Measurements from ENCODE around the gene SLC9B2.

- TF ChIP-seq CTCF (IDR thresholded peaks at IDR 0.05) (no peak), EZH2phosphoT487 (IDR thresholded peaks at IDR 0.05) (no peak), EZH2 (IDR thresholded peaks at IDR 0.05) (no peak)
These were observed 51.6 kb downstream of the SLC9B2 start for GRCh38 chr4:103024996-103025395.

Measured in neural progenitor cell (in vitro differentiated cells).